ENCODE results near the gene DUSP10. TPM values are rescaled to one million over a fixed set of nuclear protein-coding genes. Genes with fewer than 3 reads are reported as not detected.
A peak's percentile ranks its signal among the peaks of the same experiment; 100 is the strongest.

Gene DUSP10
- total RNA-seq, 4 donors from 2014 or later, result 3.8 to 7.3 (median 4.4) TPM

GRCh38 chr1:221729771-221730330 lies 12.0 kb downstream of the DUSP10 start:
- no peak overlapping the region for H3K4me3 ChIP-seq
- DNase-seq (ENCODE audit: low spot score in 2 of 2), result no peak
- H3K4me1 ChIP-seq, result peaks cover 0 to 15% (median 2%) of the 10 kb centered on the region in 4 donors
- no peaks in the 10 kb centered on the region for H3K27me3 ChIP-seq
- no peak overlapping the region for H3K27ac ChIP-seq
- WGBS, 2 donors, result 67 to 69% methylated on average over 6 of the region's 6 CpGs
- H3K36me3 ChIP-seq, result no peaks in the 10 kb centered on the region
- no peak for TF ChIP-seq EP300 (IDR thresholded peaks at IDR 0.05)
- no peak for TF ChIP-seq POLR2A (IDR thresholded peaks at IDR 0.05)
- TF ChIP-seq CTCF (IDR thresholded peaks at IDR 0.05), result no peak
- no peaks in the 10 kb centered on the region for H3K9me3 ChIP-seq

- Histone ChIP-seq H3K36me3 (peaks cover 0 to 3% (median 0%) of the 10 kb centered on the region in 3 donors), H3K4me3 (no peak overlapping the region), H3K4me1 (peaks cover 0 to 21% (median 2%) of the 10 kb centered on the region in 4 donors), H3K27me3 (no peaks in the 10 kb centered on the region), H3K9me3 (peaks cover 0 to 4% (median 0%) of the 10 kb centered on the region in 4 donors), H3K27ac (no peak overlapping the region)
- DNase-seq (ENCODE audit: low spot score in 2 of 2), result no peak
- TF ChIP-seq POLR2A (IDR thresholded peaks at IDR 0.05) (no peak), CTCF (IDR thresholded peaks at IDR 0.05) (no peak), EP300 (IDR thresholded peaks at IDR 0.05) (no peak)
- 85 to 95% methylated on average over 1 of the region's 1 CpG for WGBS, 2 donors
Measured at GRCh38 chr1:221728037-221728505, 13.8 kb downstream of the DUSP10 start.

GRCh38 chr1:221727146-221728036 lies 14.5 kb downstream of the DUSP10 start:
- peaks cover 0 to 3% (median 0%) of the 10 kb centered on the region in 3 donors for H3K36me3 ChIP-seq
- no peak for DNase-seq (ENCODE audit: low spot score in 2 of 2)
- no peaks in the 10 kb centered on the region for H3K27me3 ChIP-seq
- 93 to 95% methylated on average over 3 of the region's 3 CpGs for WGBS, 2 donors
- peaks cover 0 to 4% (median 0%) of the 10 kb centered on the region in 4 donors for H3K9me3 ChIP-seq
- no peak overlapping the region for H3K27ac ChIP-seq
- H3K4me3 ChIP-seq, result no peak overlapping the region
- TF ChIP-seq POLR2A (IDR thresholded peaks at IDR 0.05) (no peak), EP300 (IDR thresholded peaks at IDR 0.05) (no peak), CTCF (IDR thresholded peaks at IDR 0.05) (no peak)
- peaks cover 0 to 25% (median 2%) of the 10 kb centered on the region in 4 donors for H3K4me1 ChIP-seq

GRCh38 chr1:221725735-221726672 lies 15.9 kb downstream of the DUSP10 start:
- DNase-seq (ENCODE audit: low spot score in 2 of 2), result no peak
- 58 to 69% methylated on average over 3 of the region's 3 CpGs for WGBS, 2 donors
- peaks cover 0 to 3% (median 0%) of the 10 kb centered on the region in 3 donors for H3K36me3 ChIP-seq
- H3K4me3 ChIP-seq, result no peak overlapping the region
- no peaks in the 10 kb centered on the region for H3K27me3 ChIP-seq
- peaks cover 0 to 4% (median 0%) of the 10 kb centered on the region in 4 donors for H3K9me3 ChIP-seq
- TF ChIP-seq EP300 (IDR thresholded peaks at IDR 0.05) (no peak), POLR2A (IDR thresholded peaks at IDR 0.05) (no peak), CTCF (IDR thresholded peaks at IDR 0.05) (no peak)
- peak overlapping the region in 3 of 4 donors; percentile 20 to 44 (median 34) for H3K27ac ChIP-seq
- peaks cover 0 to 25% (median 2%) of the 10 kb centered on the region in 4 donors for H3K4me1 ChIP-seq

Measured in tibial nerve (tissue), 4 donors.